Gastroesophageal sphincter (tissue), 3 donors: Measurements from ENCODE around the gene ETFB.

Experiments used
- POLR2A ChIP-seq, 2 donors: fragments of 450-650 bp; IDR thresholded peaks; one replicate each; pipeline ENCODE4 v1.6.1; 2017; ENCODE audit warnings: antibody characterized with exemption in 2 of 2, mild to moderate bottlenecking in 2 of 2, moderate library complexity in 1 of 2
- POLR2AphosphoS5 ChIP-seq: sonication (generic); formaldehyde crosslinking; IDR thresholded peaks from one replicate; pipeline ENCODE4 v1.6.1; 2017; ENCODE audit warnings: antibody characterized with exemption
- TF ChIP-seq, protein P1 (sequence below), 4 experiments: fragments of 200-600 bp in 2 of 4; fragments of 450-650 bp in 2 of 4; sonication (generic) in 1 of 4; IDR thresholded peaks; one replicate each; pipeline ENCODE4 v1.5.1; 2017 to 2019; ENCODE audit warnings: antibody characterized with exemption in 4 of 4, mild to moderate bottlenecking in 2 of 4, moderate library complexity in 2 of 4

DNA sequence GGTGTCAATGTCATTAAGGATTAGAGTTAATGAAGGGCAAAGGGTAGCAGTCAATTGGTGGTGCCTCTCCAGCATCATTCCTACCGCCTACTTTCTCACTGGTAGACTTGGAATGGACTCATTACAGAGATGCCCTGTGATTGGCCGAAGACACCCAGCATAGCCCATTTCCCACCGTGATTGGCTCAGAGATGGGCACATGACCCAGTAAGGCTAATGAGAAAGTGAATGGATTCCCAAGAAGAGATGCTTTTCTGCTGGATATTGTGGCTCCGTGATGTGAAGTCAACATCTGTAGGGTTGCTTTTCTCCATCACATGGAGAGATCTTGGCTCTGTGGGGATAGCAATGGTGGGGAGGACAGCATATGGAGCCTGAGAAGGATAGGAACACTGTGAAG is 35.8 kb downstream of the ETFB start:
- TF ChIP-seq, protein P1, sequence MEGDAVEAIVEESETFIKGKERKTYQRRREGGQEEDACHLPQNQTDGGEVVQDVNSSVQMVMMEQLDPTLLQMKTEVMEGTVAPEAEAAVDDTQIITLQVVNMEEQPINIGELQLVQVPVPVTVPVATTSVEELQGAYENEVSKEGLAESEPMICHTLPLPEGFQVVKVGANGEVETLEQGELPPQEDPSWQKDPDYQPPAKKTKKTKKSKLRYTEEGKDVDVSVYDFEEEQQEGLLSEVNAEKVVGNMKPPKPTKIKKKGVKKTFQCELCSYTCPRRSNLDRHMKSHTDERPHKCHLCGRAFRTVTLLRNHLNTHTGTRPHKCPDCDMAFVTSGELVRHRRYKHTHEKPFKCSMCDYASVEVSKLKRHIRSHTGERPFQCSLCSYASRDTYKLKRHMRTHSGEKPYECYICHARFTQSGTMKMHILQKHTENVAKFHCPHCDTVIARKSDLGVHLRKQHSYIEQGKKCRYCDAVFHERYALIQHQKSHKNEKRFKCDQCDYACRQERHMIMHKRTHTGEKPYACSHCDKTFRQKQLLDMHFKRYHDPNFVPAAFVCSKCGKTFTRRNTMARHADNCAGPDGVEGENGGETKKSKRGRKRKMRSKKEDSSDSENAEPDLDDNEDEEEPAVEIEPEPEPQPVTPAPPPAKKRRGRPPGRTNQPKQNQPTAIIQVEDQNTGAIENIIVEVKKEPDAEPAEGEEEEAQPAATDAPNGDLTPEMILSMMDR (IDR thresholded peaks at IDR 0.05): no peak
- no peak for TF ChIP-seq POLR2A (IDR thresholded peaks at IDR 0.05)
- no peak for TF ChIP-seq POLR2AphosphoS5
